GM23248 (cell line): Measurements from ENCODE around the gene CHCHD1. TPM values are rescaled to one million over a fixed set of nuclear protein-coding genes. Genes with fewer than 3 reads are reported as not detected.

ENCODE experiments used
- DNase-seq: peaks from one replicate; pipeline ENCODE4 v3.0.0-alpha.2; 2015
- H2AFZ ChIP-seq: fragments of 200-600 bp; sonication (generic); 2 replicates; pipeline ENCODE4 v1.6.1; 2016; ENCODE audit warnings: antibody characterized with exemption
- H3F3A ChIP-seq: fragments of 200-600 bp; sonication (generic); 2 replicates; pipeline ENCODE4 v1.6.1; 2016; ENCODE audit warnings: mild to moderate bottlenecking, antibody characterized with exemption, mixed run types; ENCODE audit not compliant: insufficient read depth
- H3K27ac ChIP-seq: fragments of 200-600 bp; sonication (generic); 2 replicates; pipeline ENCODE4 v1.5.1; 2016; ENCODE audit warnings: mild to moderate bottlenecking
- H3K27me3 ChIP-seq: fragments of 200-600 bp; sonication (generic); replicated peaks from 2 replicates; pipeline ENCODE4 v1.6.1; 2016; ENCODE audit warnings: mild to moderate bottlenecking; ENCODE audit not compliant: insufficient read depth
- H3K36me3 ChIP-seq: fragments of 200-600 bp; sonication (generic); 2 replicates; pipeline ENCODE4 v1.6.1; 2016; ENCODE audit warnings: low read depth, mild to moderate bottlenecking
- H3K4me1 ChIP-seq: fragments of 200-600 bp; sonication (generic); 2 replicates; pipeline ENCODE4 v1.6.1; 2016; ENCODE audit warnings: mild to moderate bottlenecking; ENCODE audit not compliant: insufficient read depth
- H3K4me2 ChIP-seq: fragments of 200-600 bp; sonication (generic); one replicate; pipeline ENCODE4 v1.6.1; 2016; ENCODE audit warnings: mild to moderate bottlenecking; ENCODE audit not compliant: unreplicated experiment
- H3K4me3 ChIP-seq: fragments of 200-600 bp; sonication (generic); 2 replicates; pipeline ENCODE4 v1.5.1; 2016; ENCODE audit warnings: mild to moderate bottlenecking
- H3K79me2 ChIP-seq: fragments of 200-600 bp; sonication (generic); 2 replicates; pipeline ENCODE4 v1.6.1; 2016; ENCODE audit warnings: mild to moderate bottlenecking; ENCODE audit not compliant: insufficient read depth
- H3K9ac ChIP-seq: fragments of 200-600 bp; sonication (generic); 2 replicates; pipeline ENCODE4 v1.6.1; 2016; ENCODE audit warnings: mild to moderate bottlenecking
- H3K9me2 ChIP-seq: fragments of 200-600 bp; sonication (generic); 2 replicates; pipeline ENCODE4 v1.6.1; 2016; ENCODE audit warnings: mixed run types, mild to moderate bottlenecking, moderate library complexity; ENCODE audit not compliant: insufficient read depth
- H3K9me3 ChIP-seq: fragments of 200-600 bp; sonication (generic); one replicate; pipeline ENCODE4 v1.6.1; 2017; ENCODE audit warnings: low read depth
- H4K20me1 ChIP-seq: fragments of 200-600 bp; sonication (generic); 2 replicates; pipeline ENCODE4 v1.6.0; 2016; ENCODE audit not compliant: insufficient read depth
- EZH2 ChIP-seq: fragments of 200-600 bp; sonication (generic); IDR thresholded peaks from 2 replicates; pipeline ENCODE4 v1.6.1; 2018; ENCODE audit warnings: antibody characterized with exemption, mild to moderate bottlenecking; ENCODE audit not compliant: insufficient read depth, poor library complexity, severe bottlenecking
- EZH2phosphoT487 ChIP-seq: fragments of 200-600 bp; sonication (generic); IDR thresholded peaks from 2 replicates; pipeline ENCODE4 v1.6.1; 2018; ENCODE audit warnings: antibody characterized with exemption, moderate library complexity, mild to moderate bottlenecking, low read depth; ENCODE audit not compliant: insufficient read depth
- WGBS, 2 experiments: methylation state at CpG; one replicate each; pipeline ENCODE4 v1.1.6; 2015 to 2017; ENCODE audit warnings: low lambda C conversion rate in 2 of 2, low coverage in 1 of 2; ENCODE audit errors: missing lambda C conversion rate in 2 of 2; 5-methylcytosine and 5-hydroxymethylcytosine counted together
- in situ Hi-C: fragments of 300-500 bp; cut with MboI; formaldehyde crosslinking; loops from 2 replicates; pipeline ENCODE4 v1.15.0; 2020
- polyA plus RNA-seq: library from polyadenylated mRNA; unstranded; fragments of >200 nt; fragmentation: Nextera tagmentation; extraction: Ambion mirVana; gene quantifications from 2 replicates; pipeline ENCODE4 v1.2.1, GENCODE V29; 2016
- total RNA-seq: library from RNA; depleted of rRNA; stranded (reverse); fragments of >200 nt; shearing (Covaris generic); gene quantifications from 2 replicates; pipeline ENCODE4 v1.2.3, GENCODE V29; 2014

The CHCHD1 gene
- total and polyA plus RNA-seq, 2 experiments from 2014 or later: 23.1 to 73.0 TPM

DNA sequence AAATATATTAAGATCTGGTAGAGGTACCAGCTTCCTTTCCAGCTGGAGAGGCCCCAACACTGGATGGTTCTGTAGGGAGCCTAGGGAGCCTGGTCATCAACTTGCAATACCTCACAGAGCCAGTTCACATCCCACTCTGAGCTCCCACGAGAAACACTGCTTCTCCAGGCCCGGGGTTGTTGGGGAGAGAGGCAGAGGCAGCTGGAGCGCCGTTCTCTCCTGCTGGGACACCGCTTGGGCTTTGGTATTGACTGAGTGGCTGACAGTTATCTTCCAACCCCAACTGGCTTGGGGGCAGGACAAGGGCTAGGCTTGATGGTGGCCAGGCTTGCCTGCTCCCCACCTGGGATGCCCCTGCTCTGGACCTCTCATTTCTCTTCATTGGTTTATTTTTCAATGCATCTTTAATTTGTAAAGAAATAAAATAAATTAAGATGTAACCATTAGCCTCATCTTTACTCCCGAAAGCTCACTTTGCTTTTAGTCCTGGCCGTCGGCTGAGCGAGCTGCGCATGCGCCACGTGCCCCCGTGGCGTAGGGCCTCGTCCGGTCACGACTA is 10.0 kb upstream of the CHCHD1 start:
- H2AFZ ChIP-seq: peak overlapping the region; percentile 63
- H3K36me3 ChIP-seq: peaks cover 49% of the 10 kb centered on the region
- 12 to 15% methylated on average over 17 of the region's 17 CpGs for WGBS, 2 experiments
- peak overlapping the region; percentile 95 for H3K4me2 ChIP-seq
- H3K9ac ChIP-seq: peak overlapping the region; percentile 91
- no peaks in the 10 kb centered on the region for H3K27me3 ChIP-seq
- in situ Hi-C loops: no loop called here
- peak overlapping the region; percentile 76 for H3K4me3 ChIP-seq
- H4K20me1 ChIP-seq: no peaks in the 10 kb centered on the region
- peaks cover 24% of the 10 kb centered on the region for H3K4me1 ChIP-seq
- peaks cover 54% of the 10 kb centered on the region for H3K79me2 ChIP-seq
- TF ChIP-seq EZH2 (no peak), EZH2phosphoT487 (no peak)
- H3K27ac ChIP-seq: peak overlapping the region; percentile 92
- DNase-seq: peak; percentile 62
- no peaks in the 10 kb centered on the region for H3K9me2 ChIP-seq
- H3F3A ChIP-seq: peaks cover 52% of the 10 kb centered on the region
- no peaks in the 10 kb centered on the region for H3K9me3 ChIP-seq

DNA sequence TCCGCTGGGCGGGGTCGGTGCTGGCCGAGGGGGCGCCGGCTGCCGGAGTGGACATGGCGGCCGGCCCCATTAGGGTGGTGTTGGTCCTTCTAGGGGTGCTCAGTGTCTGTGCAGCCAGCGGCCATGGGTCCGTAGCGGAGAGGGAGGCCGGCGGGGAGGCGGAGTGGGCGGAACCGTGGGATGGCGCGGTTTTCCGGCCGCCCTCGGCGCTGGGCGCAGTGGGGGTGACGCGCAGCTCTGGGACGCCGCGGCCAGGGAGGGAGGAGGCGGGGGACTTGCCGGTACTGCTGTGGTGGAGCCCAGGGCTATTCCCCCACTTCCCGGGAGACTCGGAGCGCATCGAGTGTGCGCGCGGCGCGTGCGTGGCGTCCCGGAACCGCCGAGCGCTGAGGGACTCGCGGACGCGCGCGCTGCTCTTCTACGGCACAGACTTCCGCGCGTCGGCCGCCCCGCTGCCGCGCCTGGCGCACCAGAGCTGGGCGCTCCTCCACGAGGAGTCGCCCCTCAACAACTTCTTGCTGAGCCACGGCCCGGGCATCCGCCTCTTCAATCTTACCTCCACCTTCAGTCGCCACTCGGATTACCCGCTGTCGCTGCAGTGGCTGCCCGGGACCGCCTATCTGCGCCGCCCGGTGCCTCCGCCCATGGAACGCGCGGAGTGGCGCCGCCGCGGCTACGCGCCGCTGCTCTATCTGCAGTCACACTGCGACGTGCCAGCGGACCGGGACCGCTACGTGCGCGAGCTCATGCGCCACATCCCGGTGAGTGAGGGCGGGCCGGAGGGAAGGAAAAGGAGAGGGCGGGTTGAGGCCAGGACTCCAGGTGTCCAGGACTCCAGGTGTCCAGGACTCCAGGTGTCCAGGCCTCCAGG is 9.3 kb upstream of the CHCHD1 start:
- in situ Hi-C loops: no loop called here
- Histone ChIP-seq H3K4me3 (peak overlapping the region; percentile 76), H3K36me3 (peaks cover 49% of the 10 kb centered on the region), H3K9ac (peak overlapping the region; percentile 91), H2AFZ (peak overlapping the region; percentile 63), H3K4me1 (peaks cover 24% of the 10 kb centered on the region), H3F3A (peaks cover 59% of the 10 kb centered on the region), H3K27ac (peak overlapping the region; percentile 92), H3K9me2 (no peaks in the 10 kb centered on the region), H3K27me3 (no peaks in the 10 kb centered on the region), H3K79me2 (peaks cover 54% of the 10 kb centered on the region), H3K4me2 (peak overlapping the region; percentile 95), H3K9me3 (no peaks in the 10 kb centered on the region), H4K20me1 (no peaks in the 10 kb centered on the region)
- no peak for TF ChIP-seq EZH2
- TF ChIP-seq EZH2phosphoT487: no peak
- 1% methylated on average over 83 to 85 of the region's 101 CpGs for WGBS, 2 experiments
- DNase-seq: peak; percentile 93

DNA sequence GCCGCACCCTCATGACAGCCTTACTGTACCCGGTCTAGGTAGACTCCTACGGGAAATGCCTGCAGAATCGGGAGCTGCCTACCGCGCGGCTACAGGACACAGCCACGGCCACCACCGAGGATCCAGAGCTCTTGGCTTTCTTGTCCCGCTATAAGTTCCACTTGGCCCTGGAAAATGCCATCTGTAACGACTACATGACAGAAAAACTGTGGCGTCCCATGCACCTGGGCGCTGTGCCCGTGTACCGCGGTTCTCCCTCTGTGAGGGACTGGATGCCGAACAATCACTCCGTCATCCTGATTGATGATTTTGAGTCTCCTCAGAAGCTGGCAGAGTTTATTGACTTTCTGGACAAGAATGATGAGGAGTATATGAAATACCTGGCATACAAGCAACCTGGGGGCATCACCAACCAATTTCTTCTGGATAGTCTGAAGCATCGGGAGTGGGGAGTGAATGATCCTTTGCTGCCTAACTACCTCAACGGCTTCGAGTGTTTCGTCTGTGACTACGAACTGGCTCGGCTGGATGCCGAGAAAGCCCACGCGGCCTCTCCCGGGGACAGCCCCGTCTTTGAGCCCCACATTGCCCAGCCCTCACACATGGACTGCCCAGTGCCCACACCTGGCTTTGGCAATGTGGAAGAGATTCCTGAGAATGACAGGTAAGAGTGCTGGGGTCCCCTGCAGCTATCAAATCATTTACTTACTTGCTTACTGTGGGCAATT is 8.5 kb upstream of the CHCHD1 start:
- TF ChIP-seq EZH2 (no peak), EZH2phosphoT487 (no peak)
- in situ Hi-C loops: no loop called here
- Histone ChIP-seq H2AFZ (peak overlapping the region; percentile 63), H4K20me1 (no peaks in the 10 kb centered on the region), H3K4me1 (peaks cover 24% of the 10 kb centered on the region), H3K9me3 (no peaks in the 10 kb centered on the region), H3K9me2 (no peaks in the 10 kb centered on the region), H3K4me3 (peak overlapping the region; percentile 76), H3K4me2 (peak overlapping the region; percentile 95), H3K36me3 (peaks cover 45% of the 10 kb centered on the region; the same call in 1 of the 2 replicates), H3F3A (peaks cover 53% of the 10 kb centered on the region), H3K27me3 (no peaks in the 10 kb centered on the region), H3K79me2 (peaks cover 61% of the 10 kb centered on the region), H3K9ac (peak overlapping the region; percentile 91), H3K27ac (peak overlapping the region; percentile 92)
- WGBS, 2 experiments: 1 to 2% methylated on average over 26 to 28 of the region's 29 CpGs
- DNase-seq: peak; percentile 60

GRCh38 chr10:73774637-73775036 is 7.2 kb upstream of the CHCHD1 start:
- H3K4me1 ChIP-seq: peaks cover 24% of the 10 kb centered on the region
- H3K27me3 ChIP-seq: no peaks in the 10 kb centered on the region
- H3K4me2 ChIP-seq: peak overlapping the region; percentile 95
- TF ChIP-seq EZH2: no peak
- no peak for TF ChIP-seq EZH2phosphoT487
- H4K20me1 ChIP-seq: no peaks in the 10 kb centered on the region
- 11 to 14% methylated on average over 5 of the region's 5 CpGs for WGBS, 2 experiments
- peaks cover 42% of the 10 kb centered on the region for H3K36me3 ChIP-seq
- H2AFZ ChIP-seq: no peak overlapping the region
- H3K9me2 ChIP-seq: no peaks in the 10 kb centered on the region
- no peaks in the 10 kb centered on the region for H3K9me3 ChIP-seq
- in situ Hi-C loops: no loop called here
- no peak overlapping the region for H3K27ac ChIP-seq
- peak; percentile 52 for DNase-seq
- peak overlapping the region; percentile 91 for H3K9ac ChIP-seq
- H3F3A ChIP-seq: peaks cover 45% of the 10 kb centered on the region
- peaks cover 67% of the 10 kb centered on the region for H3K79me2 ChIP-seq
- H3K4me3 ChIP-seq: peak overlapping the region; percentile 76
